GM18870 (cell line): ENCODE data around the gene MVP.
"Not testable (repeated sequence)": the region's sequence is repeated elsewhere in the genome, so short reads cannot be mapped to it uniquely, and the experiment has no call there.

Source experiments
- ATAC-seq: cut with Tn5 transposase; IDR thresholded peaks from one replicate; pipeline ENCODE4 v1.9.1; 2021; ENCODE audit warnings: moderate library complexity; ENCODE audit not compliant: unreplicated experiment

Gene MVP

DNA sequence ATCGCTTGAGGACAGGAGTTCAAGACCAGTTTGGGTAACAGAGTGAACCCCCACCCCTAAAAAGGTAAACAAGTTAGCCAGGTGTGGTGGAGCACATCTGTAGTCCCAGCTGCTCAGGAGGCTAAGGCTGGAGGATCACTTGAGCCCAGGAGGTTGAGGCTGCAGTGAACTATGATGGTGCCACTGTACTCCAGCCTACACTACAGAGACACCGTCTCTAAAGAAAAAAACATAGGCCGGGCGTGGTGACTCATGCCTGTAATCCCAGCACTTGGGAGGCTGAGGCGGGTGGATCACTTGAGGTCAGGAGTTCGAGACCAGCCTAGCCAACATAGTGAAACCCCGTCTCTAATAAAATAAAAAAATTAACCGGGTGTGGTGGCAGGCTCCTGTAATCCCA lies 48.8 kb downstream of the MVP start:
- not testable (repeated sequence) for ATAC-seq

DNA sequence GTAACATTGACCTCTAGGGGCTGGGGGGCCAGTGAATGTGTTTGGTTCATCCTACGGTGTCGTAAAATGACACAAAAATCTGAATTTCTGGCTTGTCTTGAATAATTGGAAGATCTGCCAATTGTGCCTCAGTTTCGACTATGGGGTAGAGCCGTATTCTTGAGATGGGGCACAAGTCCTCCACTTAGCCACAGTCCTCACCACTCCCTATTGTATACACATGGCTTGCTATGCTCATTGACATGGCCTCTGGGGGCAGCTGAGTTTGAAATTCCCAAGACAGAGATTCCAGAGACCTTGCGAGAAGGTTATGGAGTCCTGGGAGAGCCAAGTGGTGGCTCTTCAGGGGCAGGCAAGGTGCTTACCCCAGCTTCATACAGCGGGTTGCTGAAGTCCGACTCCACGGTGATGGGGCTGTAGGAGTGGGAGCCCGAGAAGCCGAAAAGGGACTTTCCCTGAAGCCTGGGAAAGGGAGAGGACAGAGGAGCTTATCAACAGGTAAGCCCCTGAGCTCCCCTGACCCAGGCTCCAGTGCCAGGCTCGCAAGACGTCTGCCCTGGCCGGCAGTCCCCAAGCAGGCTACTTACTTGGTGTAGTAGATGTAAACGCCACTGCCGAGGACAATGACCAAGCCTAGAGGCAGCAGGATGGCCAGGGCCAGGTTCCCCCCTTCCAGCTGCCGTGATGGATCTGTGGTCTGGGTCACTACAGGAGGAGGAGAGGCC lies 51.7 kb downstream of the MVP start:
- no peak for ATAC-seq

DNA sequence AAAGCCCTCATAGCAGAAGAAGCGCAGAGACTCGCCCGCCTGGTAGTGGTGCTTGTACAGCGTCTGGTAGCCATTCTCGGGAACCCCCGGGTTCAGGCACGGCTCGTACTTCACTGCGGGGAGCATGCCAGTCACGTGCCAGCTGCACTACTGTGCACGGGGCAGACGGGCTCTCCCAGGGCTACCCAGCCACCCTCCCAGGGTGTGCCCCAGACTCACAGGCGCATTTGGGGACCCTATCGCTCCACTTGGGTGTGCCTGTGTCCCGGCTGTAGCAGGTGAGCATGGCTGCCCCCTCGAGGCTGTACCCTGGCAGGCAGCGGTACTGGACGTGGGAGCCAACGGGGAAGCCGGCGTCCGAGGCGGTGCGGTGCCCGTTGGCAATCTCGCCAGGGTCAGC lies 53.1 kb downstream of the MVP start:
- ATAC-seq, result no peak

DNA sequence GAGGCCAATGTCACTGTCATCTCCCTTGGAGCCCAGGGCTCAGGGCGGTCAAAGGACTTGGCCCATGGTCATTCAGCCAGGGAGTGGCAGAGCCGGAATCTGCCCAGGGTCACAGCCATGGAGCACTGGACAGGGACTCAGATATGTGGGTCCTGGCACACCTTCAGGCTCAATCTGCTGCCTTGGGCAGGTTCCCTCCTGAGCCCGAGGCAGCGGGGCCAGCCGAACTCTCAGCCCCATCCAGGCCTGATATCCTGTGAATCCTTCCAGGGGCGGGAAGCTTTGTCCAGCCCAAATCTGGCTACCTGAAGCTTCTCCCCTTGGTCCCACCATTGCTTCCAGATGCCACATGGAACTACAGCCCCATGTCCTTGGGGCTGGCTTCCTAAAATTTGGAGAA lies 54.9 kb downstream of the MVP start:
- ATAC-seq, result no peak

DNA sequence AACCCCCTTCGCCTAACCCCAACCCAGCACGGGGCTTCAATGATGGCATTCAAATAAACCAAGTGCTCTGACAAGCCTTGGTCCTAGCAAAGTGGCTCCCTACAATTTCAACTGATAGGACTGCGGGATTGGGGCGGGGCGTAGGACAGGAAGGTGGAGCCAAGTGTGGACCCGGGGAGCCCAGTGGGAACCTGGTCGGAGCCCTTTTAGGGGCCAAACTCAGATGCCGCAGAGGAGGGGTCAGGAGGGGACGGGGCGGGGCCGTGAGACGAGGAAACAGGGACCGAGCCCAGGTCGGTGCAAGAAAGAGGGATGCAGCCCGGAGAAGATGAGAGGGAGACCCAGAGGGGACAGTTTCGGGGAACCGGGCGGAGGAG lies 55.9 kb downstream of the MVP start:
- ATAC-seq, result no peak

DNA sequence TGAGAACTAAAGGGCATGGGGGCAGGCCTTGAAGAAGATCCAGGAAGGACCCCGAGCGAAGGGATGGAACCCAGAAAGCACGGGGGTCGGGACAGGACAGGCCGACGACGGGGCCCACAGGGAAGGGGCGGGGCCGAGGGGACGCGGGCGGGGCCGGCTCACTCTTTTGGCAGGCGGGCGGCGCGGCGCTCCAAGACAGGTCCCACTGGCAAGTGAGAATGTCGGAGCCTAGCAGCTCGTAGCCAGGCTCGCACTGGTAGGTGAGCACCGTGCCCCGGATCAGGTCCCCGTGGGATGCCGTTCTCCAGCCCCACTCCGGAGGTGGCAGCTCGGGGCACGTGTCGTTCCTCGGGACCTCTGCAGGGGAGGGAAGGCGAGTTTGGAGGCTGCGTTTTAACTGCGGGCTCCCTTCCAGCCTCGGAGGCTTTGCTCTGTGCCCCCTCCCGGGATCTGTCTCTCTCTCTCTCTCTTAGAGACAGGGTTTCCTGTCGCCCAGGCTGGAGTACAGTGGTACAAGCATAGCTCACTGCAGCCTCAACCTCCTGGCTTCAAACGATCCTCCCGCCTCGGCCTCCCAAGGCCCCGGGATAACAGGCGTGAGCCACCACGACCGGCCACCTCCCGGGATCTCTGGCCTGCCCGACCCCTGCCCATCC lies 56.5 kb downstream of the MVP start:
- ATAC-seq, result no peak

DNA sequence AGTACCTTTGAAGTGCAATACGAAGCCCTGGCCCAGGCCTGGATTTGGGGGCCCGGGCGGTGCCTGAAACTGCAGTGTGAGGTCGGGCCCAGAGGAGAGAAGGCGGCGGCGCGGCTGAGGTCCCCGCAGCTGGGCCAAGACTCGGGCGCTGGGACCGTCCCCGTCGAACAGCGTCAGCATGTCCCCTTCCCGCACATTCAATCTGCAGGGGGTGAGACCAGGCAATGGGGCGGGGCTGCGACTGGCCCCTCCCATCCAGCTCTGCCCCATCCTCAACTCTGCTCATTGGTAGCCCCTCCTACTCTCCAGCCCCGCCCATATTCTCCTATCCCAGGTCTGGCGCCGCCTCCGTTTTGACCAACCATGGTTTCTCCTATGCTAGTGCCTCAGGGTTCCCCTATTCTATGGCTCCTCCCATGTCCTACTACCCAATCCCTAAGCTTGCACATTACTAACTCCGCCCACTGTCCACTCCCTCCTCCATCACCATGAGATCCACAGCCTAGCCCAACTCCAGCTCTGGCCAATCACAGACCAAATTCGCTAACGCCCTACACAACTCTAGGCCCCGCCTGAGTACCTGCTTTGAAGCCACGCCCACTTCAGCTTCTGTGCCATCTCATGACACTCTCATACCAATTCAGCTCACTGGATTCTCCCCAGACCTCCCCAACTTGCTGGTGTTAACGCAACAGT lies 57.2 kb downstream of the MVP start:
- ATAC-seq, result no peak

DNA sequence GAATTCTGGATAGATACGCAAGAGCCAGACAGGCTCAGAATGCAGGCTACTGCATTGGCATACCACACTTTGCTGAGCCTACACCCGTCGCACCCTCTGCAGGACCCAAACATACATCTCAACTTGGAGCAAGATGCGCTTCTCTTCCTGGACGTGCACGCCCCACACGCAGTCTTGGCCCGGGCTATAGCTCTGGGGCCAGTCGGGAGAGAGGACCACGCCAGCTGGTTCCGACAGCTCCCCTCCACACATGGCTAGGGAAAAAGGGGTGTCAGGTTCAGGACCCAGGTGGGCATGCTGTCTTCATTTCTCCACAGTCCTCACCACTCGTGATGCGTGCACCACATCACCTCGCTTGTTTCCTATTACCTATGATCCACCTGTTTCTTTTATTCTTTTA lies 57.9 kb downstream of the MVP start:
- no peak for ATAC-seq

DNA sequence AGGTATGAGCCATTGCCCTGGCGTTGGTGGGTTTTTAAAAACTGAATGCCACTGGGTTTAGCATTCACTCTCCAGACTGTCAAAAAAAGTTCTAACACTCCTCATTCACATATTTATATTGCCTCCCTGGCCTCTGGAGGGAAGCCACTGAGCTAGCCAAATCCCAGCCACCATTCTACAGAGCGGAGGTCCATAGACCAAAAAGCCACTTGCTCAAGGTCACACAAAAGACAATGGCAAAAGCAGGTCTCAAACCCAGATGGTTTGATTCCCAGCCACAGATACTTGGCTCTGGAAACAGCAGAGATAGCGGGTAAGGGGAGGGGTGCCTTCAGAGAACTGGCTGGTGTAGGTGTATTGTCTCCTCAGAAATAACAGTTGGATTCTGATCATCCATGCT lies 60.8 kb downstream of the MVP start:
- ATAC-seq, result no peak

DNA sequence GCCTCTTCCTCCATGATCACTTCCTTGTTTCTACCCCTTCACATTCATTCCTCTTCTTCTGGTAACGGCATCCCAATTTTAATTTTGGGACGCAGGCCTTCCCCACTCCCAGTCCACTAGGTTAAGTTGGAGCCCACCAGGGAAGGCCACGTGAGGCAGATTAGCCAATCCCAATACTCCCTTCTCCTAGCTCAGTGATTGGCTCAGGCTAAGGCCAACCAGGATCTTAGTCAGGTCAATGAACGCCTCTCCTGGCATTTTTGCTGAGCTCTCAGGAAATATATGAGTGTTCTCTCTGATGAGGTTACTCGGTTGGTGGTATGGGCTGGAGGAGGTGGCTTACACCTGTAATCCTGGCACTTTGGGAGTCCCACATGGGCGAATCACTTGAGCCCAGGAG lies 63.7 kb downstream of the MVP start:
- no peak for ATAC-seq

DNA sequence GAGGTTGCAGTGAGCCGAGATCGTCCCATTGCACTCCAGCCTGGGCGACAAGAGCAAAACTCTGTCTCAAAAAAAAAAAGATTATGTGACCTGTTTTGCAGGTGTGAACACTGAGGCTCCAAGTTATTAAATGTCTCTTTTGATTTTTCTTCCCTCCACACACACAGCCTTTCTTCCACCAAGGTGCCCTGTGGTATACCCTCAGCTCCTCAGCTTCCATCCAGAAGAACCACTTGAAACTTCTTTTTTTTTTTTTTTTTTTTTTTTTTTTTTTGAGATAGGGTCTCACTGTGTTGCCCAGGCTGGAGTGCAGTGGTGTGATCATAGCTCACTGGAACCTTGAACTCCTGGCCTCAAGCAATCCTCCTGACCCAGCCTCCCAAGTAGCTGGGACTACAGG lies 69.1 kb downstream of the MVP start:
- ATAC-seq, result not testable (repeated sequence)

DNA sequence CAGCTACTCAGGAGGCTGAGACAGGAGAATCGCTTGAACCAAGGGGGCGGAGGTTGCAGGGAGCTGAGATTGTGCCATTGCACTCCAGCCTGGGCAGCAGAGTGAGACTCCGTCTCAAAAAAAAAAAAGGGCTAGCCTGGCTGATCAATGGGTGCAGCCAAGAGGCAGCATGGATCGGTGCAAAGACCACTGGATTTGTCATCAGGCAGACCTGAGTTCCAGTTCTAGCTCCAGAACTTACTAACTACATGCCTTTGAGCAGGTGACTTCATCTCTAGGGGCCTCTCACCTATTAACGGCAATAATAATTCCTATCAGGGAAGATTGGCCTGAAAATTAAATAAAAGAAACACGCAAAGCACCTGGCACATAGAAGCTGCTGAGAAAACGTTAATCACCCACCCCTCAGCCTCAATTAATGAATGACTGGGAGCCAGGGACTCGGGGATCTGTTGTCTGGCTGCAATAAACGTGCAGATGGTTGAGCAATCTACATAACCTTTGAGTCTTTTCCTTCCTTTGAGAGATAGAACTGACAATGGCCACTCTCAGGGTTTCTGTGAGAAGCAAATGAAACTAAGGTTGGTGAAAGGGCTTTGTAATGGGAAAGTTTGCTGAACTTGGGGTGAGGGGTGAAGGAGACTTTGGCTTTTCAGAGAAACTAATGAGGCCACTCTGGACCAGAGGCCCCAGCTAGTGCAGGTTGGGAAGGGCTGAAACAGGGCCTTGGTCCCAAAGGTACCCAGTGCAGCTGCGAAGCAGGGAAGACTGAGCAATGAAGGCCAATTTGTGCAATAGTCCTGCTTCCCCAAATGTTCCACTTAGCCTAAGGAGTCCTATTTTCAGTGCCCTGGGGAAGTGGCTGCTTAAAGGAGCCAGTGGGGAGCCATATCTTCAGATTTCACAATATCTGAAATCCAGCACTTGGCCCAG lies 71.5 kb downstream of the MVP start:
- ATAC-seq, result no peak

DNA sequence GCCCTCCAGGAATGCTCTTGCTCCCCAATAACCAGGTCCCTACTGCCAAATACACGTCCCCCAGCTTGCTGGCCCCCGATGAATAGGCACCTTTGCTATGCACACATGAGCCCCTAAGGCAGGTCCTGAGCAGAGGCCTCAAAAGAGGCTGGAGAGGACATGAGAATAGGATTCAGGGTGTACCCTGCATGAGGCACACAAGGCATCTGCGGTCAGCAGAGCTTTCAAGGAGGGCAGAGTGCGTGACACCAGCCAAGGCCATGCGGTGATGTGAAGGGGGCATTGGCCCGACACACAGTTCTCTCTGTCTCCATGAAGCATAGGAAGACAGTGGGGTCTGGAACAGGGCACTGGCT lies 72.2 kb downstream of the MVP start:
- ATAC-seq, result no peak

DNA sequence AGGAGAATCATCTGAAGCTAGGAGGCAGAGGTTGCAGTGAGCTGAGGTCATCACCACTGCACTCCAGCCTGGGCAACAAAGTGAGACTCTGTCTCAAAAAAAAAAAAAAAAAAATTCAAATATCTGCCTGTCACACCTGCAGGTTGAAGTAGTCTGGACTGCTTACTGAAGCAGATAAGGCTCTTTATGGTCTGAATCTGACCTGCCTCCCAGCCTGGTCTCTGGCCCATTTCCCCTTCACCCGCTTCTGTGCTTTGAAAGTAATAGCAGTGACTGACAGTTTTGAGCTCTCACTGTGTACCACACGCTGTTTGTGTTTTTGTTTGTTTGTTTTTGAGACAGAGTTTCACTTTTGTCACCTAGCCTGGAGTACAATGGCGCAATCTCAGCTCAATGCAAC lies 73.3 kb downstream of the MVP start:
- ATAC-seq, result no peak

DNA sequence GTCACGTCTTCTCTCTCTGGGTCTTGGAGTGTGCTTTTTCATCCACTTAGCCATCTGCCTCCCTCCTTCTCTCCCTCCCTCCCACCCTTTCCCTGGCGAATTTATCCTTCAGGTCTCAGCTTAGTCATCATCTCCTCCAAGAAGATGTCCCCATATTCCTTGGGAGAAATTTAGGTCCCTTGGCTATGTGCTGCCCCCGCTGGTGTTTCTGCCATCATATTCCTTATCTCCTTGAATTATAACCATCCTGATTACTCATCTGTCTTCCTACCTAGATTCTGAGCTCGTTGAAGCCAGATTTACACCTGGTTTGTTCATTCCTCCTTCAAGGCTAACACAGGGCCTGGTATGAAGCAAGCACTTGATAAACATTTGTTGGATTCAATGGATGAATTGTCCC lies 74.1 kb downstream of the MVP start:
- no peak for ATAC-seq

DNA sequence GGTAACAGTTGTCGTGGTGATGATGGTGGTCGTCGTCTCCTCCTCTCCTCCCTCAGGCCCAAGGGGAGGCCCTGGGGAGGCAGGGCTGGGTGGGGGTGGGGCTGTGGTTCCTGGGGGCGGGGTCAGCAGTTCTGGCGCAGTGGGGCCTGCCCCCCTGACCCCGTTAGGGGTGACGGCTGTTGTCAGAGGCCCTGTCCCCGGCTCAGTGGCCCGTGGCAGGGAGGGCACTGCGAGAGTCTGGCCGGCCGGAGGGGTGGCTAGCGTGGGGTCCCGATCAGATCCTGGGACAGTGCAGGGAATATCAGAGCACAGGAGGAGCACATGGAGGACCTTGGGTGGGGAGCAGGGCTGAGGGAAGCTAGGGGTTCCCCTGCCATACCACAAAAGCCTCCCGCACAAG lies 76.6 kb downstream of the MVP start:
- no peak for ATAC-seq

DNA sequence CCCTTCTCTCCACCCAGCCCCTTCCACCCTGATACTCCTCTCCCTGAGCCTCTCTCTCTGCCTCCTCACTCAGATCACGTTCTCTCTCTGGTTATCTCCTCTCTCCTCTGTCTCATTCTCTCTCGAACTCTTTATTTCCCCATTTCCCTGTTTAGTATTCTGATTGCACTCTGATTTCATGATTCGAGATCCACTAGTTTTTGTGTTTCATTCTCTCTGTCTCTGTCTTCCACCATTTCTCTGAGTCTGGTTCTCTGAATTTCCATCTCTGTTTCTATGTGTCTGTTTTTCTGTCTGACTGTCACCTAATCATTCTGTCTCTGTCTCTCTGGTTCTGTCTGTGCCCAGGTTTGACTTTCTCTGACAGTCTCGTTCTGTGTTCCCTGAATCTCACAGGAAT lies 77.1 kb downstream of the MVP start:
- no peak for ATAC-seq
